ENCODE data around the gene ZNF155.
"Not testable (repeated sequence)": the region's sequence is repeated elsewhere in the genome, so short reads cannot be mapped to it uniquely, and the experiment has no call there.

The ZNF155 gene
- 1.2 to 11.2 (median 4.9) reads per million in 17 experiments for total RNA-seq

- DNase-seq, result peak; percentile 90 to 96 (median 93)
Observed at GRCh38 chr19:43983912-43984686, at the start of gene ZNF155. Gene ZNF155, plus strand, starts transcription at chr19:43984188. Its CDS starts 4,356 bp downstream, at chr19:43988544.

- peak; percentile 92 to 95 (median 94) for DNase-seq
Observed at GRCh38 chr19:43934985-43935708, 48.8 kb upstream of the ZNF155 start, which contains the start of gene ZNF45. Gene ZNF45, minus strand, starts transcription at chr19:43935282. Its CDS starts 13,097 bp downstream, at chr19:43922185.

GRCh38 chr19:43936188-43936587 lies 47.8 kb upstream of the ZNF155 start:
- DNase-seq, result no peak

GRCh38 chr19:43939557-43940260 lies 44.3 kb upstream of the ZNF155 start:
- DNase-seq, result no peak

GRCh38 chr19:43940719-43941118 lies 43.3 kb upstream of the ZNF155 start:
- DNase-seq, result no peak

- DNase-seq, result no peak
Observed at GRCh38 chr19:43941209-43941608, 42.8 kb upstream of the ZNF155 start.

- not testable (repeated sequence) for DNase-seq
Observed at GRCh38 chr19:43947412-43947811, 36.6 kb upstream of the ZNF155 start.

- not testable (repeated sequence) for DNase-seq
Observed at GRCh38 chr19:43949803-43950202, 34.2 kb upstream of the ZNF155 start.

- DNase-seq, result peak; percentile 94 to 98 (median 96)
Observed at GRCh38 chr19:43950834-43951645, 32.9 kb upstream of the ZNF155 start, which contains the start of gene ZNF221. Gene ZNF221, plus strand, starts transcription at chr19:43951228. Its CDS starts 11,499 bp downstream, at chr19:43962727.

GRCh38 chr19:43956827-43957226 lies 27.2 kb upstream of the ZNF155 start:
- peak; percentile 6 to 49 (median 21) for DNase-seq

GRCh38 chr19:43957891-43958290 lies 26.1 kb upstream of the ZNF155 start:
- no peak for DNase-seq

GRCh38 chr19:43960411-43960810 lies 23.6 kb upstream of the ZNF155 start:
- DNase-seq, result no peak

- no peak for DNase-seq
Observed at GRCh38 chr19:43966079-43966694, 17.8 kb upstream of the ZNF155 start.

- no peak for DNase-seq
Observed at GRCh38 chr19:43976732-43977131, 7.3 kb upstream of the ZNF155 start.

GRCh38 chr19:43983544-43983911 lies 460 bp upstream of the ZNF155 start:
- no peak for DNase-seq

GRCh38 chr19:43984687-43985000 lies 656 bp downstream of the ZNF155 start:
- peak in 2 of 4 experiments; percentile 47 for DNase-seq

- no peak for DNase-seq
Observed at GRCh38 chr19:43997631-43998290, 13.8 kb downstream of the ZNF155 start.

- DNase-seq, result peak in 1 of 4 experiments; percentile 4
Observed at GRCh38 chr19:44002212-44002565, 18.2 kb downstream of the ZNF155 start.

GRCh38 chr19:44002566-44003460 lies 18.8 kb downstream of the ZNF155 start, which contains the start of gene ZNF230:
Gene ZNF230, plus strand, starts transcription at chr19:44002957. Its CDS starts 4,122 bp downstream, at chr19:44007079.
- DNase-seq, result peak; percentile 95 to 97 (median 96)

- DNase-seq, result peak; percentile 3 to 28 (median 27)
Observed at GRCh38 chr19:44003461-44004009, 19.5 kb downstream of the ZNF155 start.
